Peyer's patch (tissue), 4 donors: ENCODE measurements around the gene CAPN9. TPM values are rescaled to one million over a fixed set of nuclear protein-coding genes. Genes with fewer than 3 reads are reported as not detected.

Experiments
- DNase-seq, 3 donors: peaks; one replicate each; pipeline ENCODE4 v3.0.0-alpha.2; 2017 to 2019
- H3K27ac ChIP-seq, 4 donors: fragments of 200-600 bp; sonication (generic); one replicate each; pipeline ENCODE4 v1.5.1; 2016 to 2019
- H3K27me3 ChIP-seq, 2 donors: fragments of 200-600 bp; sonication (generic); one replicate each; pipeline ENCODE4 v1.5.1; 2019
- H3K36me3 ChIP-seq, 3 donors: fragments of 200-600 bp; sonication (generic); one replicate each; pipeline ENCODE4 v1.5.1; 2016 to 2019
- H3K4me1 ChIP-seq, 4 donors: fragments of 200-600 bp; sonication (generic); one replicate each; pipeline ENCODE4 v1.5.1; 2016 to 2019
- H3K4me3 ChIP-seq, 4 donors: fragments of 200-600 bp; sonication (generic); 1 replicate in 3 of 4; 2 replicates in 1 of 4; pipeline ENCODE4 v1.5.1; 2016 to 2019; ENCODE audit warnings: mild to moderate bottlenecking in 1 of 4
- H3K9me3 ChIP-seq, 4 donors: fragments of 200-600 bp; sonication (generic); one replicate each; pipeline ENCODE4 v1.5.1; 2016 to 2019; ENCODE audit warnings: mild to moderate bottlenecking in 1 of 4
- CTCF ChIP-seq, 6 experiments: fragments of 450-650 bp in 4 of 6; fragments of 200-600 bp in 2 of 6; sonication (generic) in 1 of 6; IDR thresholded peaks; one replicate each; pipeline ENCODE4 v1.5.1; 2017 to 2019; ENCODE audit warnings: antibody characterized with exemption in 6 of 6, mild to moderate bottlenecking in 3 of 6, moderate library complexity in 1 of 6
- POLR2A ChIP-seq, 2 donors: fragments of 450-650 bp; IDR thresholded peaks; one replicate each; pipeline ENCODE4 v1.5.1; 2017; ENCODE audit warnings: antibody characterized with exemption in 2 of 2, mild to moderate bottlenecking in 2 of 2, moderate library complexity in 2 of 2
- total RNA-seq, 4 donors: library from RNA; depleted of rRNA; stranded (reverse); fragments of >200 nt; gene quantifications; one replicate each; pipeline ENCODE4 v1.1.0, GENCODE V29; 2016

CAPN9 gene
- total RNA-seq, 4 donors from 2014 or later: 23.7 to 43.1 (median 33.4) TPM

GRCh38 chr1:230701895-230702768 lies 45.1 kb upstream of the CAPN9 start:
- no peaks in the 10 kb centered on the region for H3K4me1 ChIP-seq
- H3K36me3 ChIP-seq: no peaks in the 10 kb centered on the region
- TF ChIP-seq CTCF (IDR thresholded peaks at IDR 0.05) (no peak), POLR2A (IDR thresholded peaks at IDR 0.05) (no peak)
- no peaks in the 10 kb centered on the region for H3K27me3 ChIP-seq
- no peak for DNase-seq
- no peak overlapping the region for H3K4me3 ChIP-seq
- H3K27ac ChIP-seq: no peak overlapping the region
- no peaks in the 10 kb centered on the region for H3K9me3 ChIP-seq

- H3K36me3 ChIP-seq: no peaks in the 10 kb centered on the region
- no peak overlapping the region for H3K27ac ChIP-seq
These were observed 44.1 kb upstream of the CAPN9 start for GRCh38 chr1:230702934-230703678.

GRCh38 chr1:230703679-230704385 lies 43.4 kb upstream of the CAPN9 start:
- Histone ChIP-seq H3K9me3 (no peaks in the 10 kb centered on the region), H3K27ac (no peak overlapping the region), H3K36me3 (no peaks in the 10 kb centered on the region), H3K27me3 (no peaks in the 10 kb centered on the region), H3K4me1 (peaks cover 0 to 10% (median 0%) of the 10 kb centered on the region in 4 donors), H3K4me3 (no peak overlapping the region)
- no peak for TF ChIP-seq POLR2A (IDR thresholded peaks at IDR 0.05)
- TF ChIP-seq CTCF (IDR thresholded peaks at IDR 0.05): no peak
- no peak for DNase-seq

More at GRCh38 chr1:230702934-230703678, 44.1 kb upstream of the CAPN9 start:
- Histone ChIP-seq H3K4me1 (peaks cover 0 to 6% (median 0%) of the 10 kb centered on the region in 4 donors), H3K9me3 (no peaks in the 10 kb centered on the region), H3K4me3 (no peak overlapping the region), H3K27me3 (no peaks in the 10 kb centered on the region)
- DNase-seq: peak in 1 of 3 donors; percentile 49
- TF ChIP-seq CTCF (IDR thresholded peaks at IDR 0.05) (no peak), POLR2A (IDR thresholded peaks at IDR 0.05) (no peak)

GRCh38 chr1:230704830-230705229 lies 42.4 kb upstream of the CAPN9 start:
- TF ChIP-seq CTCF (IDR thresholded peaks at IDR 0.05) (no peak), POLR2A (IDR thresholded peaks at IDR 0.05) (no peak)

GRCh38 chr1:230705289-230706019 lies 41.7 kb upstream of the CAPN9 start:
- Histone ChIP-seq H3K4me3 (no peak overlapping the region), H3K9me3 (no peaks in the 10 kb centered on the region), H3K27me3 (no peaks in the 10 kb centered on the region), H3K4me1 (peaks cover 0 to 10% (median 0%) of the 10 kb centered on the region in 4 donors), H3K27ac (no peak overlapping the region), H3K36me3 (no peaks in the 10 kb centered on the region)
- TF ChIP-seq CTCF (IDR thresholded peaks at IDR 0.05) (no peak), POLR2A (IDR thresholded peaks at IDR 0.05) (no peak)
- peak in 2 of 3 donors; percentile 58 to 70 for DNase-seq

More at GRCh38 chr1:230704830-230705229, 42.4 kb upstream of the CAPN9 start:
- no peak for DNase-seq
- Histone ChIP-seq H3K9me3 (no peaks in the 10 kb centered on the region), H3K4me3 (no peak overlapping the region), H3K27ac (no peak overlapping the region), H3K27me3 (no peaks in the 10 kb centered on the region), H3K4me1 (peaks cover 0 to 10% (median 0%) of the 10 kb centered on the region in 4 donors), H3K36me3 (no peaks in the 10 kb centered on the region)
